K562 (cell line): Measurements from ENCODE around the gene HPCA. TPM values are rescaled to one million over a fixed set of nuclear protein-coding genes. Genes with fewer than 3 reads are reported as not detected.

Experiments used
- CTBP1 ChIP-seq: fragments of 450-650 bp; IDR thresholded peaks from 2 replicates; pipeline ENCODE4 v1.6.1; 2016; ENCODE audit warnings: borderline replicate concordance
- EZH2 ChIP-seq: IDR thresholded peaks from 2 replicates; pipeline ENCODE4 v1.6.1; 2012; ENCODE audit warnings: low read depth, mild to moderate bottlenecking, inconsistent platforms, low read length, borderline replicate concordance
- GABPB2 ChIP-seq: fragments of 250-450 bp; sonication (Bioruptor Pico); conservative IDR thresholded peaks from 2 replicates; pipeline ENCODE4 v1.5.1; 2021; ENCODE audit warnings: mild to moderate bottlenecking
- GATA2 ChIP-seq: sonication (generic); formaldehyde crosslinking; IDR thresholded peaks from 2 replicates; pipeline ENCODE4 v1.4.0; 2020; ENCODE audit warnings: mild to moderate bottlenecking, missing genetic modification reagents
- NR2C2 ChIP-seq, 2 experiments: fragments of 200-800 bp in 1 of 2; sonication (Bioruptor generic) in 1 of 2; sonication (generic) in 1 of 2; formaldehyde crosslinking in 1 of 2; IDR thresholded peaks; 2 replicates each; pipeline versions ENCODE4 v1.6.1 to v1.8.0; 2016 to 2022; ENCODE audit warnings: mild to moderate bottlenecking in 1 of 2, missing compliant biosample characterization in 1 of 2, missing genetic modification characterization in 1 of 2, missing genetic modification reagents in 1 of 2
- PHF20 ChIP-seq: fragments of 450-650 bp; IDR thresholded peaks from 2 replicates; pipeline ENCODE4 v1.6.1; 2018; ENCODE audit not compliant: partially characterized antibody
- POLR2G ChIP-seq: fragments of 200-400 bp; formaldehyde crosslinking; IDR thresholded peaks from 2 replicates; pipeline ENCODE4 v1.6.1; 2017; ENCODE audit warnings: low read depth, mild to moderate bottlenecking, antibody characterized with exemption, low read length, moderate library complexity
- RAD21 ChIP-seq, 2 experiments: fragments of 250-450 bp in 1 of 2; fragments of 450-650 bp in 1 of 2; sonication (Bioruptor Pico) in 1 of 2; formaldehyde crosslinking in 1 of 2; IDR thresholded peaks in 1 of 2; conservative IDR thresholded peaks in 1 of 2; 2 replicates each; pipeline versions ENCODE4 v1.4.0 to v1.8.0; 2020 to 2022; ENCODE audit warnings: mild to moderate bottlenecking in 2 of 2, moderate library complexity in 1 of 2
- SRSF1 ChIP-seq: fragments of 200-400 bp; formaldehyde crosslinking; IDR thresholded peaks from 2 replicates; pipeline ENCODE4 v1.6.1; 2017; ENCODE audit warnings: mild to moderate bottlenecking, low read depth, low read length, moderate library complexity
- TAF15 ChIP-seq: fragments of 200-400 bp; formaldehyde crosslinking; IDR thresholded peaks from 2 replicates; pipeline ENCODE4 v1.6.1; 2017; ENCODE audit warnings: mild to moderate bottlenecking, low read depth, low read length, moderate library complexity
- ZNF224 ChIP-seq: sonication (generic); formaldehyde crosslinking; IDR thresholded peaks from 2 replicates; pipeline ENCODE4 v1.8.0; 2022; ENCODE audit warnings: mild to moderate bottlenecking, missing genetic modification reagents
- ZNF324 ChIP-seq: fragments of 250-450 bp; sonication (Bioruptor Pico); IDR thresholded peaks from 2 replicates; pipeline ENCODE4 v1.4.0; 2020; ENCODE audit warnings: mild to moderate bottlenecking
- ZNF408 ChIP-seq: fragments of 250-450 bp; sonication (Bioruptor Pico); IDR thresholded peaks from 2 replicates; pipeline ENCODE4 v1.4.0; 2020; ENCODE audit warnings: low read depth, mild to moderate bottlenecking, moderate library complexity
- ZNF75A ChIP-seq: fragments of 450-650 bp; formaldehyde crosslinking; IDR thresholded peaks from 2 replicates; pipeline ENCODE4 v1.4.0; 2020; ENCODE audit warnings: mild to moderate bottlenecking
- ZZZ3 ChIP-seq: fragments of 450-650 bp; IDR thresholded peaks from 2 replicates; pipeline ENCODE4 v1.6.1; 2016; ENCODE audit warnings: antibody characterized with exemption, mild to moderate bottlenecking, moderate library complexity
- polyA plus RNA-seq, 8 experiments: library from polyadenylated mRNA; depleted of rRNA in 4 of 8; stranded (reverse) in 5 of 8; unstranded in 3 of 8; fragments of >200 nt; fragmentation: Nextera tagmentation in 2 of 8; fragmentation: Illumina TruSeq in 1 of 8; extraction: Ambion mirVana in 2 of 8; extraction: Trizol in 1 of 8; gene quantifications; 2 replicates each; pipeline versions ENCODE4 v1.2.1 to v1.2.3, GENCODE V29; 2011 to 2014; ENCODE audit warnings: inconsistent platforms in 1 of 8, missing spikeins in 1 of 8
- total RNA-seq, 7 experiments: library from RNA; depleted of rRNA in 6 of 7; stranded (reverse); fragments of >200 nt in 6 of 7; fragmentation: Illumina TruSeq in 2 of 7; extraction: Trizol in 2 of 7; gene quantifications; 2 replicates each; pipeline versions ENCODE4 v1.2.1 to v1.2.3, GENCODE V29; 2011 to 2021; ENCODE audit warnings: low replicate concordance in 1 of 7
- TF ChIP-seq, protein P1 (sequence below): fragments of 450-650 bp; formaldehyde crosslinking; IDR thresholded peaks from 2 replicates; pipeline ENCODE4 v1.4.0; 2020; ENCODE audit warnings: mild to moderate bottlenecking, moderate library complexity
- TF ChIP-seq, protein P2 (sequence below): fragments of 450-650 bp; IDR thresholded peaks from 2 replicates; pipeline ENCODE4 v1.6.1; 2018; ENCODE audit warnings: mild to moderate bottlenecking, low read depth; ENCODE audit not compliant: partially characterized antibody
- TF ChIP-seq, protein P3 (sequence below): fragments of 250-450 bp; sonication (Bioruptor Pico); IDR thresholded peaks from 2 replicates; pipeline ENCODE4 v1.4.0; 2020

The HPCA gene
- total and polyA plus RNA-seq, 9 of the 15 experiments (the other 6 are each of a cell fraction or from before 2014, with no cell fraction given) = not detected

DNA sequence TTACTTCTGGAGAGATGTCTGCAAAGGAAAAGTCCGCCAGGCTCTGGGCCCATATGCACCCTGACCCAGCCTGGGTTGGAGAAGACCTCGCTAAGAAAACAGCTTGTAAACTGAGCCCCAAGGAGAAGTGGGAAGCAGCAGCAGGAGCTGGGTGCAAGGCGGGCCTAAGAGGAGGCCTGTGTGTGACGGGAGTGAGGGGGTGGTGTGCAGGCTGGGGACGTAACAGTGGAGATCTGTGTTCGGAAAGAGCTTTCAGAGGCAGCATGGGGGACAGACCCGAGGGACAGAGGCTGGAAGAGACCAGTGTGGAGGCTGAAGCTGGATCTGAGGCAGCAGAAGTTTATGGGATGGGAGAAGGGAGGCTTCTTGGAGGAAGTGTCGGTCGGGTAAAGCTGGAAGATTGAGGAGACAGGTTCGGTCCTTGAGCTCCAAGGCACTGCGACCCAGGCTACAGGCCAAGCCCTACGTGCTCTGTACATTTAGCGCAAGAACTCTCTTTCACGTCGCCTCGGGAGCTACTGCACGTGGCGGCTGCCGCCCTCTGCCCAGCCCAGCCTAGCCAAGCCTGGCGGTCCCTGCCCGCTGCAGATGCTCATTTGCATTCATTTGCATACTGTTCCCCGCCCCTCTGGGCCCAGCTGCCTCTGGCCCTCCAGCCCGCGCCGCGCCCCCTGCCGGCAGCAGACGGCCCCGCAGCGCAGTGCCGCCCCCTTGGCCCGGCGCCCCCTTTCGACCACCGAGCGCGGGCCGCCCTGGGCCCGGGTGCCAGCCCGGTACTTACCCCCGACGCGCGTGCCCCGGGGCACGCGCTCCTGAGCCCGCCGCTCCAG lies 6.3 kb downstream of the HPCA start (continued):
- TF ChIP-seq, protein P1, sequence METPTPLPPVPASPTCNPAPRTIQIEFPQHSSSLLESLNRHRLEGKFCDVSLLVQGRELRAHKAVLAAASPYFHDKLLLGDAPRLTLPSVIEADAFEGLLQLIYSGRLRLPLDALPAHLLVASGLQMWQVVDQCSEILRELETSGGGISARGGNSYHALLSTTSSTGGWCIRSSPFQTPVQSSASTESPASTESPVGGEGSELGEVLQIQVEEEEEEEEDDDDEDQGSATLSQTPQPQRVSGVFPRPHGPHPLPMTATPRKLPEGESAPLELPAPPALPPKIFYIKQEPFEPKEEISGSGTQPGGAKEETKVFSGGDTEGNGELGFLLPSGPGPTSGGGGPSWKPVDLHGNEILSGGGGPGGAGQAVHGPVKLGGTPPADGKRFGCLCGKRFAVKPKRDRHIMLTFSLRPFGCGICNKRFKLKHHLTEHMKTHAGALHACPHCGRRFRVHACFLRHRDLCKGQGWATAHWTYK (CRISPR knock-in tag) = 0 out of 2 replicates have a peak, but pooled peaks have one; percentile 34
- TF ChIP-seq ZNF408 (CRISPR knock-in tag) (no peak), ZNF324 (no peak), ZNF224 (CRISPR knock-in tag) (no peak), TAF15 (no peak), SRSF1 (no peak), ZZZ3 (no peak), CTBP1 (peak; percentile 90), EZH2 (no peak), RAD21 (CRISPR knock-in tag; conservative IDR thresholded peaks at IDR 0.05 in 1 of 2, IDR thresholded peaks at IDR 0.05 in 1 of 2) (peak in 1 of 2 experiments; percentile 55; a peak in 2 of 4 replicates), GABPB2 (no peak), NR2C2 (CRISPR knock-in tag; IDR thresholded peaks at IDR 0.05) (0 out of 2 replicates have a peak, but pooled peaks have one; percentile 32), NR2C2 (tag; IDR thresholded peaks at IDR 0.05) (no peak), PHF20 (no peak), POLR2G (no peak), GATA2 (CRISPR knock-in tag) (no peak), ZNF75A (CRISPR knock-in tag) (no peak)
- TF ChIP-seq, protein P2, sequence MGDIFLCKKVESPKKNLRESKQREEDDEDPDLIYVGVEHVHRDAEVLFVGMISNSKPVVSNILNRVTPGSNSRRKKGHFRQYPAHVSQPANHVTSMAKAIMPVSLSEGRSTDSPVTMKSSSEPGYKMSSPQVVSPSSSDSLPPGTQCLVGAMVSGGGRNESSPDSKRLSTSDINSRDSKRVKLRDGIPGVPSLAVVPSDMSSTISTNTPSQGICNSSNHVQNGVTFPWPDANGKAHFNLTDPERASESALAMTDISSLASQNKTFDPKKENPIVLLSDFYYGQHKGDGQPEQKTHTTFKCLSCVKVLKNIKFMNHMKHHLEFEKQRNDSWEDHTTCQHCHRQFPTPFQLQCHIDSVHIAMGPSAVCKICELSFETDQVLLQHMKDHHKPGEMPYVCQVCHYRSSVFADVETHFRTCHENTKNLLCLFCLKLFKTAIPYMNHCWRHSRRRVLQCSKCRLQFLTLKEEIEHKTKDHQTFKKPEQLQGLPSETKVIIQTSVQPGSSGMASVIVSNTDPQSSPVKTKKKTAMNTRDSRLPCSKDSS = no peak
- TF ChIP-seq, protein P3, sequence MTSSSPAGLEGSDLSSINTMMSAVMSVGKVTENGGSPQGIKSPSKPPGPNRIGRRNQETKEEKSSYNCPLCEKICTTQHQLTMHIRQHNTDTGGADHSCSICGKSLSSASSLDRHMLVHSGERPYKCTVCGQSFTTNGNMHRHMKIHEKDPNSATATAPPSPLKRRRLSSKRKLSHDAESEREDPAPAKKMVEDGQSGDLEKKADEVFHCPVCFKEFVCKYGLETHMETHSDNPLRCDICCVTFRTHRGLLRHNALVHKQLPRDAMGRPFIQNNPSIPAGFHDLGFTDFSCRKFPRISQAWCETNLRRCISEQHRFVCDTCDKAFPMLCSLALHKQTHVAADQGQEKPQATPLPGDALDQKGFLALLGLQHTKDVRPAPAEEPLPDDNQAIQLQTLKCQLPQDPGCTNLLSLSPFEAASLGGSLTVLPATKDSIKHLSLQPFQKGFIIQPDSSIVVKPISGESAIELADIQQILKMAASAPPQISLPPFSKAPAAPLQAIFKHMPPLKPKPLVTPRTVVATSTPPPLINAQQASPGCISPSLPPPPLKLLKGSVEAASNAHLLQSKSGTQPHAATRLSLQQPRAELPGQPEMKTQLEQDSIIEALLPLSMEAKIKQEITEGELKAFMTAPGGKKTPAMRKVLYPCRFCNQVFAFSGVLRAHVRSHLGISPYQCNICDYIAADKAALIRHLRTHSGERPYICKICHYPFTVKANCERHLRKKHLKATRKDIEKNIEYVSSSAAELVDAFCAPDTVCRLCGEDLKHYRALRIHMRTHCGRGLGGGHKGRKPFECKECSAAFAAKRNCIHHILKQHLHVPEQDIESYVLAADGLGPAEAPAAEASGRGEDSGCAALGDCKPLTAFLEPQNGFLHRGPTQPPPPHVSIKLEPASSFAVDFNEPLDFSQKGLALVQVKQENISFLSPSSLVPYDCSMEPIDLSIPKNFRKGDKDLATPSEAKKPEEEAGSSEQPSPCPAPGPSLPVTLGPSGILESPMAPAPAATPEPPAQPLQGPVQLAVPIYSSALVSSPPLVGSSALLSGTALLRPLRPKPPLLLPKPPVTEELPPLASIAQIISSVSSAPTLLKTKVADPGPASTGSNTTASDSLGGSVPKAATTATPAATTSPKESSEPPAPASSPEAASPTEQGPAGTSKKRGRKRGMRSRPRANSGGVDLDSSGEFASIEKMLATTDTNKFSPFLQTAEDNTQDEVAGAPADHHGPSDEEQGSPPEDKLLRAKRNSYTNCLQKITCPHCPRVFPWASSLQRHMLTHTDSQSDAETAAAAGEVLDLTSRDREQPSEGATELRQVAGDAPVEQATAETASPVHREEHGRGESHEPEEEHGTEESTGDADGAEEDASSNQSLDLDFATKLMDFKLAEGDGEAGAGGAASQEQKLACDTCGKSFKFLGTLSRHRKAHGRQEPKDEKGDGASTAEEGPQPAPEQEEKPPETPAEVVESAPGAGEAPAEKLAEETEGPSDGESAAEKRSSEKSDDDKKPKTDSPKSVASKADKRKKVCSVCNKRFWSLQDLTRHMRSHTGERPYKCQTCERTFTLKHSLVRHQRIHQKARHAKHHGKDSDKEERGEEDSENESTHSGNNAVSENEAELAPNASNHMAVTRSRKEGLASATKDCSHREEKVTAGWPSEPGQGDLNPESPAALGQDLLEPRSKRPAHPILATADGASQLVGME = no peak
